Keratinocyte (primary cell): ENCODE measurements around the gene GZMB.

Experiments used
- EZH2 ChIP-seq: IDR thresholded peaks from one replicate; pipeline ENCODE4 v1.6.1; 2012; ENCODE audit warnings: inconsistent platforms, mild to moderate bottlenecking, low read length, moderate library complexity
- TF ChIP-seq, protein P1 (sequence below), 3 experiments: IDR thresholded peaks in 1 of 3; conservative IDR thresholded peaks in 1 of 3; optimal IDR thresholded peaks in 1 of 3; 2 replicates in 2 of 3; 3 replicates in 1 of 3; pipeline versions ENCODE3 to v1.5.1; 2011; ENCODE audit warnings: low read length in 3 of 3, mild to moderate bottlenecking in 3 of 3, moderate library complexity in 2 of 3, control low read depth in 1 of 3, inconsistent platforms in 1 of 3; ENCODE audit not compliant: insufficient read depth in 2 of 3; ENCODE audit errors: extremely low read depth in 1 of 3

DNA sequence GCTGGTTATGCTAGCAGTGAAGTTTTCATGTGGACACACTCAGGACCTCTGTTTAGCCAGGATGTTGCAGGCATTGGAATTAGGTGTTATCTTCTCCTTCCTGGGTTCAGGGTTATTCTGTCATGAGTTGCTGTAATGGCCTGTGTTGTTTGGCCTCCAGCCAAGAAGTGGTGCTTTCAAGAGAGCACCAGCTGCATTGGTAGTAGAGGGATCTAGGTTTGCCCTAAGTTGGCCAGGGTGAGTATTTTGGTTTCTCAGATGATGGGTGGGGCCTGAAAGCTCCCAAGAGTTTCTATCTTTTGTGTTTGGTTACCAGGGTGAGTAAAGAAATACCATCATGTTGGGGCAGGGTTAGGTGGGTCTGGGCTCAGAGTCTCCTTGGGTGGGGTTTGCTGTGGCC lies 21.8 kb downstream of the GZMB start:
- TF ChIP-seq, protein P1, sequence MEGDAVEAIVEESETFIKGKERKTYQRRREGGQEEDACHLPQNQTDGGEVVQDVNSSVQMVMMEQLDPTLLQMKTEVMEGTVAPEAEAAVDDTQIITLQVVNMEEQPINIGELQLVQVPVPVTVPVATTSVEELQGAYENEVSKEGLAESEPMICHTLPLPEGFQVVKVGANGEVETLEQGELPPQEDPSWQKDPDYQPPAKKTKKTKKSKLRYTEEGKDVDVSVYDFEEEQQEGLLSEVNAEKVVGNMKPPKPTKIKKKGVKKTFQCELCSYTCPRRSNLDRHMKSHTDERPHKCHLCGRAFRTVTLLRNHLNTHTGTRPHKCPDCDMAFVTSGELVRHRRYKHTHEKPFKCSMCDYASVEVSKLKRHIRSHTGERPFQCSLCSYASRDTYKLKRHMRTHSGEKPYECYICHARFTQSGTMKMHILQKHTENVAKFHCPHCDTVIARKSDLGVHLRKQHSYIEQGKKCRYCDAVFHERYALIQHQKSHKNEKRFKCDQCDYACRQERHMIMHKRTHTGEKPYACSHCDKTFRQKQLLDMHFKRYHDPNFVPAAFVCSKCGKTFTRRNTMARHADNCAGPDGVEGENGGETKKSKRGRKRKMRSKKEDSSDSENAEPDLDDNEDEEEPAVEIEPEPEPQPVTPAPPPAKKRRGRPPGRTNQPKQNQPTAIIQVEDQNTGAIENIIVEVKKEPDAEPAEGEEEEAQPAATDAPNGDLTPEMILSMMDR (optimal IDR thresholded peaks at IDR 0.05 in 1 of 3, IDR thresholded peaks at IDR 0.05 in 1 of 3, conservative IDR thresholded peaks at IDR 0.05 in 1 of 3; ENCODE audit: extremely low read depth in 1 of 3, insufficient read depth in 2 of 3, low read length in 3 of 3), result no peak
- no peak for TF ChIP-seq EZH2
